Endothelial cell of hepatic sinusoid (primary cell): ENCODE results near the gene DTD1.

Experiments used
- in situ Hi-C: cut with HindIII; loops from 2 replicates; pipeline ENCODE4 v1.10.0; 2017; ENCODE audit warnings: low sequenced_read_pairs

The DTD1 gene

GRCh38 chr20:18587665-18588573 is at the start of gene DTD1:
Gene DTD1, plus strand, starts transcription at chr20:18588054. Its CDS starts 19 bp downstream, at chr20:18588073.
- in situ Hi-C loops, result no loop called here

GRCh38 chr20:18541741-18542140 is 46.1 kb upstream of the DTD1 start:
- in situ Hi-C loops, result no loop called here

GRCh38 chr20:18543216-18543615 is 44.6 kb upstream of the DTD1 start:
- in situ Hi-C loops, result no loop called here

DNA sequence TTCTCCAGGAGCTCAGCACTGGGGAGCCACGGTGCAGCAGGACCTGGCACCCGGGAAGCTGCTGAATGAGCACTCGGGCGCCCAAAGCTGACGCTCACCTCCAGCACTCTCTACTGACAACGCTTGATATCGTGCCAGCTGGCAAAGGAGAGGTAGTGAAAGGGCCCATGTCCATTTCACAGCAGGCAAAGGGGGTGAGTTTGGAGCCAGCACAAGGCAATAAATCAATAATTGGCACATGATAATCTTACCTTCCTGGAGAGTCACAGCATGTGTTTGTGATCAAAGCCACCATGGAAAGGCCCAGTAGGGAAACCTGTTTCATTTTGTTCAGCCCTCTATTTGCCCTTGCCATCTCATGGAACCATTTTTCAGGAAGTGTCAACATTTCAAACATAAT is 43.9 kb upstream of the DTD1 start:
- in situ Hi-C loops, result no loop called here

GRCh38 chr20:18545566-18545965 is 42.3 kb upstream of the DTD1 start:
- in situ Hi-C loops, result no loop called here

- in situ Hi-C loops, result no loop called here
These were observed 39.4 kb upstream of the DTD1 start for GRCh38 chr20:18548465-18548864.

GRCh38 chr20:18553746-18554145 is 34.1 kb upstream of the DTD1 start:
- in situ Hi-C loops, result no loop called here

GRCh38 chr20:18566892-18567738 is 20.7 kb upstream of the DTD1 start, which contains the start of gene SMIM26:
Gene SMIM26, plus strand, starts transcription at chr20:18567432. Its CDS starts 47 bp downstream, at chr20:18567479.
- in situ Hi-C loops, result no loop called here

GRCh38 chr20:18567739-18568091 is 20.1 kb upstream of the DTD1 start:
- in situ Hi-C loops, result no loop called here

GRCh38 chr20:18571009-18571408 is 16.8 kb upstream of the DTD1 start:
- in situ Hi-C loops, result no loop called here

DNA sequence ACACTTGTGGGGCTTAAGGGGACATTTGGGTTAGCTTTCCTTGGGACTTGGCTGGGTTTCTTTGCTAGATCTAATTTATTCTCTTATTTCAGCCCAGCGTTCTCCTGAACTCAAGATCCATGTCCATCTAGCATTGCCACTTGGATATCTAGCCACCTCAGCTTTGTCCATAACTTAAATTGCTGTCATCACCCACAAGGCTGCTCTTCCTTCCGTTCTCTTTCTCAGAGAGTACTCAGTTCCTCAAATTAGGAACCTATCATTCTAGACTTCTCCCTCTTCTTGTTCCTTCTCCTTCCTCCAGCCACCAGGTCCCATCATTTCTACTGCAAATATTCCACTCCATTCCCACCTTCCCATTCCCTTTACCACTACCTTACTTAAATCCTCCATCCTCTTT is 16.3 kb upstream of the DTD1 start:
- in situ Hi-C loops, result no loop called here

GRCh38 chr20:18577942-18578341 is 9.9 kb upstream of the DTD1 start:
- in situ Hi-C loops, result no loop called here

DNA sequence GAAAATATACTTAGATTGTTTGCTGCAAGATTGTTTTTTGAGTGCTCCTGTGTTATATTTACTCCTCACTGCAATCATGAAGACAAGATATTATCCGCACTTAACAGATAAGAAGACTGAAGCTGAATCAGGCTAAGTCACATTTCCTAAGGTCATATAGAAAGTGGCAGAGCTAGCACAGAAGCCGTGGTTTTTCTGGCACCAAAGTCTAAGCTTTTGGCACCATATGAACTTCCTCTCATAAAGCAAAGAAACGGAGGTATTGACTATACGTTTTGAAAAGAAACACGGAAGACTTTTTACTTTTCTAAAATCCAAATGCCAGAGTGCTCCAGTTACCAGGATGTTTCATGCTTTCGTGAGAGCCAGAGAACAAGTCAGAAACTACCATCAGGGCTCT is 9.3 kb upstream of the DTD1 start:
- in situ Hi-C loops, result no loop called here

DNA sequence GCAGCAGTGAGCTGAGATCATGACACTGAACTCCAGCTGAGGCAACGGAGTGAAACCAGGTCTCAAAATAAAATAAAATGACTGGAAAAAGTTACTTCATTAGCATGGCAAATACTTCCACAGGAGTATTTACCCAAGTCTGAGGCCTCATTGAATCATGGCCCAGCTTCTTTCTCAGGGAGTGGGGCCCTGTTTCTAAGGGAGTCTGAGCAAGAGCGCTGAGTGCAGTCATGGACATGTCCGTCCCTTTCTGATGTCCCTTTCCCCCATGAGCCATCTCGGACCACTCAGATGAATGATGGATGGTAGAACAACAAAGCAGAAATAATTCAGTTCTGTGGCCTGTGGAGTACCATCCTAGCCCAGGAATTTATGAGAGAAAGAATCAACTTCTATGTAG is 7.8 kb upstream of the DTD1 start:
- in situ Hi-C loops, result no loop called here

DNA sequence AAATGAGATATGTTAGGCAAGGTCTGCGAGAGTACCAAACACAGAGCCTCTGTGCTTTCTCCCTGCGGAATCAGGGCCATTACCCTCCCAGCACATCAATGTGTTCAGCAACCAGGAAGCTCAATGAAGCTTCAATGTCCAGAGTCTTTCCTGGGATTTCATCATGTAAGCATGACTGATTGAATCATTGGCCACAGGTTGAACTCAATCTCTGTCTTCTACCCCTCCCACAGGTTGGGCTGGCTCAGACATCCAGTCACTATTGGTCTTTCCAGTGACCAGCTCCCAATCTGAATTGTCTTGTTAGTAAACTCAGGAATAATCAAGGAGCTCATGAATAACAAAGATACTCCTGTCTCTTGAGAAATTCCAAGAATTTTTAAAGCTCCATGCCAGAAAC is 2.7 kb upstream of the DTD1 start:
- in situ Hi-C loops, result no loop called here

- in situ Hi-C loops, result no loop called here
These were observed 700 bp downstream of the DTD1 start for GRCh38 chr20:18588574-18588933.

GRCh38 chr20:18589941-18590674 is 2.3 kb downstream of the DTD1 start:
- in situ Hi-C loops, result no loop called here

DNA sequence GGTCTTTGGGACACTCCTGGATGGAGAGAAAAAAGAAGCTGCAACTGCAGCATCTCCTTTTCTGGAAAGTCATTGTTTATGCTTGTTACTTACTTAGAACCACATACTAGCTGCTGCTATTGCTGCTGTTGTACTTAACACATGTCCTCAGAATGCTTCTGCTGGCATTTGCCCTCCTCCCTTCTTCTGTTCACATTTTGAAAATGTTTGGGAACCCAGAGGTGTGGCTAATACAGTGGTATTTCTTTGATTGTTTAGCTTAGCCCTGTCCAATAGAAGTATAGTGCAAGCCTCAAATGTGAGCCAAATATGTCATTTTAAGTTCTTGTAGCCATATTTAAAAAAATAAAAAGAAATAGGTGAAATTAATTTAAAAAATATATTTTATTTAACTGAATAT is 8.4 kb downstream of the DTD1 start:
- in situ Hi-C loops, result no loop called here

- in situ Hi-C loops, result no loop called here
These were observed 21.9 kb downstream of the DTD1 start for GRCh38 chr20:18609741-18610140.

DNA sequence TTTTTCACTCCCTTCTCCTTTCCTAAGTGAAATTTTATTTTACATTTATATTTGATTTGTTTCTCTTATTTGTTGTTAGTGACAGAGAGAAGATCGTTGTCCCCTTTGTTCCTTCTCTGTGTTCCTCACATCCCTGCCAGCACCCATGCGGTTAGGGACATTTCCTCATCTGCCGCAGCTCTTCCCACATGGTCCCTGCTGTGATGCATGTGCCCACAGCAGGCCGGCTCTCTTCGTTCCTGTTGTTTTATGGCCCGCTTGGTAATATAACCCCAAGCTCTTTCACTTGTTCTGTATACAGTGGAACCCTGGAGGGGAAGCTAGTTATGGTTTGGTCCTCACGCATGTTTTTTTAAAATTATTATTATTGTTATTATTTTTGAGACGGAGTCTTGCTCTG is 23.6 kb downstream of the DTD1 start:
- in situ Hi-C loops, result no loop called here

GRCh38 chr20:18613553-18613952 is 25.7 kb downstream of the DTD1 start:
- in situ Hi-C loops, result no loop called here
